SIG-M5 treated with dmso at 0.1 percent for 504 hours (cell line): Measurements from ENCODE around the gene AMBRA1.

Source experiments
- DNase-seq: peaks from one replicate; lab custom pipeline; 2025; ENCODE audit not compliant: unreplicated experiment; lab: John Stamatoyannopoulos, UW

Gene AMBRA1

GRCh38 chr11:46514370-46514769 lies 79.5 kb downstream of the AMBRA1 start:
- DNase-seq = no peak

DNA sequence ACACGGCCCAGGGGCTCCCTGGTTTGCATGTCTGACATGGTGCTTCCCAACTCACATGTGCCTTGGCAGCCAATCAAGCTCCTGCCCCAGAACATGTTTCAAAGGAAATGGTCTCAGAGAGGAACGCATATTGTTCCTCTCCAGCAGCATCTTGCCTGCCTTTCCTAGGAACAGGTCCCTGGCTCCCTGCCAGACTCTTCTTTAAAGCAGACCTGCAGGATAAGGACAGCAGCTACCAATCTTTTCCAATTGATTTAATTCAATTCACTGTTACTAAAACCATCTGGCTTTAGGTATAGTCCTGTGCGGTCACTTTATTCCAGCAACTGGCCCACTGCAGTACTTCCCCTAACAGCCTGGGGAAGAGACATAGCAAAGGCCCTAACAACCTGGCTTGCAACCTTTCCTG lies 79.9 kb downstream of the AMBRA1 start:
- DNase-seq = no peak

- DNase-seq = no peak
Observed at GRCh38 chr11:46512261-46512881, 81.5 kb downstream of the AMBRA1 start.

DNA sequence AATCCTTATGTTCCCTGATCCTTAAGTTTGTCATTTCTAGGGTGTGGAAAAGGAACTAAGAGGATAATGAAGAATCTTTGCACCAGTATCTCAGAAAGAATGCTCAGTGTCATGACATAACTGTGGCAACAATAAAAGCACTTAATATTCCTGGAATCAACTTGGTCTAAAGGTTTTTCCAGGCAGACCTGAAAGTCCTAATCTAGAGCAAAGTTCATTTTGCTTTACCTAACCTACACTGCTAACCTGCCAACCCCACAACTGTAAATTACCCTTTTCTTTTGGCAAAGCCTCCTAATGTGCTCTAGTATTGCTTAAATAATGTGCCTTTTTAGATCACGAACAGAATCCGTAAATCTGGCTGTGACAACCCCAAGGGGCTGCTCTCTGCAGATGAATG lies 82.5 kb downstream of the AMBRA1 start:
- no peak for DNase-seq

- DNase-seq = no peak
Observed at GRCh38 chr11:46508360-46508759, 85.5 kb downstream of the AMBRA1 start.

DNA sequence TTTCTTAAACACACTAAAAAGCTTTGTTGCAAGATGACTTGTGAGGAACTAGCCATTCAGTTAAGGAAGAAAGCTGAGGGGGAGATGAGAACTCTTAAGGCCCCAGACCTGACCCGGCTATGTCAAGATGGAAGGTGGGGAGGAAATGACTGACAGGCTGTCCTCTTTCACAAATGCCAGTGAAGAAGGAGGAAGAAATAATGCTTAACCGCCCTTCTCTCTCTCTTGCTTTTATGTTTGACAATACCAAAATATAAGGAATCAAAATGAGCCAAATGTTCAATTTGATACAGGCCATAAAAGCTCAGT lies 87.4 kb downstream of the AMBRA1 start:
- no peak for DNase-seq

DNA sequence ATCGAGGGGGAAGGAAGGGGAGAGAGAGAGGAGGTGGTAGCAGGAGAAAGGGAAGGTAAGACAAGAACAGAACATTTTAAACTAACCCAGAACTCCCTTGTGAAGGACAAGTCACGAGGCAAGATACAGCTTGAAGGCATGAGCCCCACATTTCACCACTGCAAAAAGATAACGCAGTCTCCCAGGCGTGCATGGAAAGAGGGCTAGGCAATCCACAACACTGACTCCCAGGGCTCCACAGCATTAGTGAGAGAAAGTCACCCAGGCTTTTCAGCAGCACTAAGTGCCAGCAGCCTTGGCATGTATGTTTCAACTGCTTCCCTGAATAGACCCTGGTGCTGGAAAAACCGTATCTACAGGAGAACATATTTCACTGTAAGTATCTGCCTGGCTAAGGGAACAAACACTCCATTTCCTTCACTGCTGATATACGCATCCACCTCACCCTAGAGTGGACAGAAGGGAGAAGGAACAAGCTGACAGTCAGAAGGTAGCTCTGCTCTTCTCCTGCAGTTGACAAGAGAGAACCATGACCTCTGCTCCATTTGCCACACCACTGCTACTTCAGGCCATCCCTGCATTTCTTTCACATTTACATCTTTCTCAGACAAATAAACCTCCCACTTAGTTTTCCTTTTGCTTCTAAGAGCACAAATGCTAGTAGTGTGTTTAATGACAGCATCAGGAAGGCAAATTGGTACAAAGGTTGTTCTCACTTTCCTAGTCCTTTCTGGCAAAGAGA lies 87.9 kb downstream of the AMBRA1 start:
- no peak for DNase-seq

GRCh38 chr11:46504817-46505613 lies 88.8 kb downstream of the AMBRA1 start:
- DNase-seq = no peak

DNA sequence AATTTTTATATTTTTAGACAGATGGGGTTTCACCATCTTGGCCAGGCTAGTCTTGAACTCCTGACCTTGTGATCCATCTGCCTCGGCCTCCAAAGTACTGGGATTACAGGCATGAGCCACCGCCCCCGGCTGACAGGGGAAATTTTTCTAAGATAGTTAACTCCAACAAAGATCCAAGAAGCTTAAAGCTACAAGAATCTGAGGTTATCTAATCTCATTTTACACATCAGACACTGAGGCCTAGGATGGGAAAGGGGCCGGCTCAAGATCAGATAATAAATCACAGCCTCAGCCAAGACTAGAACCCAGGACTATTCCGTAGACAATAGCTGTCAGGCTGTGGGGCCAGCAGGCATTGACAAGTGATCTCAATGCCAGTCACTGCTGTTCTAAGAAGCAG lies 94.0 kb downstream of the AMBRA1 start:
- DNase-seq = no peak

DNA sequence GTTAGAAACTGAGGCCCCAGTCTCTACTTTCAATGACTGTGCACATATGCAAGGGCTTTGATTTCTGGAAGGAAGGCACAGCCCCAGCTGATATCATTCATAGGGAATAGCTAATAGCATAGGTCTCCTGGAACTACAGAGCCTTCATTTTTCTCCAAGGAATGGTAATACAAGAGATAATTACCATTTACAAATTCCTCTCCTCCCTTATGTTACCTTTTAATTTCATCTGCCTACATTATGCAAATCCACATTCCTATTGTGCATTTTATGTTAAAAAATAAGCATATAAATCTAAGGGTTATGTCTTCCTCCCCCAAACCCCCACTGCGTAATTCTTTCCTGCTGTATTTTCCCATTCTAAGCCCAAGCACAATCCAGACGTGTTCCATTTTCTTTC lies 94.9 kb downstream of the AMBRA1 start:
- DNase-seq = no peak

DNA sequence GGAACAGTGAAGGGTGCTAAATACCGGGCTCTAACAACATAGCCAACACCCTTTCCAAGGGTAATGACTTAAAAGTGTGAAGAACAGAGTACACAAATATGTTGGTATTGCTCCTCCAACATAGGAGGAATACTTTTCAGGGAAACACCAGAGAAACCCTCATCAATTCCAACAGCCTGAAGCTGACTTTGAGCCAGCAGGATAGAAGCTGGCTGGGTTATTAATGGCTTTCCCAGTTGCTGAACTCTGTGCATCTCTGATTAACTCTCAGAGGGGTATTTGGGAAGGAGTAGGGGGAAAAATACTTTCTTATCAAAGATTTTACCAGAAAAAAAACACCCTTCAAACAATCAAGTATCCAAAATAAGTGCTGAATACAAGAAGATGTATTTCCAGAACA lies 95.6 kb downstream of the AMBRA1 start:
- DNase-seq = no peak

- DNase-seq = no peak
Observed at GRCh38 chr11:46497498-46497897, 96.3 kb downstream of the AMBRA1 start.

DNA sequence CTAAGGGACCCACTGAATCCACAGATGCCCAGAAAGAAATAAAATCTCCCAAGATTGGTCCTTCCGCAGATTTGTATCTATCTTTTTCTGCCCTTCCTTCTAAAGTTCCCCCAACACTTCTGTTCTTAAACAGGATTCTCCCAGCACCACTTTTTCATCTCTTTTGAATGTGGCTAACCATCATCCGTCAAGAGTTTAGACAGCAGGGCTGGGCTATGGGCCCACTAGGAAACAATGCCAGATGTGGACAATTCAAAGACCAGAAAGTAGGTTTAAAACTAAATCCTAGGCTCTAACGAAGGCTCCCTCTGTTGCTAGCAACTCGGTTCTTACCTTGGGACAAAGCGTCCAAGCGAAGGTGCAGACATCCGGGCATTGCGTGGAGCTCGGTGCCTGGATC lies 100.0 kb downstream of the AMBRA1 start:
- DNase-seq = no peak

DNA sequence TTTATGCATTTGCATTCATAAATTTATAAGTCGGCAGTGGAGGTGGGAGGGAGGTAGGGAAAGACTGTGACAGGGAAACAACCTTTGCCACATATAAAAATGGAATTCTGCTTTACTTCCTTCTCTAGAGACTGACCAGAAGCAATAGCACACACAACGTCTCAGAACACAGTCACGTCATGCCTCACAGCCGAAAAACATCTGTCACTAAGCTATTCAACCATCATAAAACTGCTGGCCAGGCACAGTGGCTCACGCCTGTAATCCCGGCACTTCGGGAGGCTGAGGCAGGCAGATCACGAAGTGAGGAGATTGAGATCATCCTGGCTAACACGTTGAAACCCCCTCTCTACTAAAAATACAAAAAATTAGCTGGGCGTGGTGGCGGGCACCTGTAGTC lies 101.3 kb downstream of the AMBRA1 start:
- DNase-seq = no peak

GRCh38 chr11:46491661-46492330 lies 102.0 kb downstream of the AMBRA1 start:
- no peak for DNase-seq

DNA sequence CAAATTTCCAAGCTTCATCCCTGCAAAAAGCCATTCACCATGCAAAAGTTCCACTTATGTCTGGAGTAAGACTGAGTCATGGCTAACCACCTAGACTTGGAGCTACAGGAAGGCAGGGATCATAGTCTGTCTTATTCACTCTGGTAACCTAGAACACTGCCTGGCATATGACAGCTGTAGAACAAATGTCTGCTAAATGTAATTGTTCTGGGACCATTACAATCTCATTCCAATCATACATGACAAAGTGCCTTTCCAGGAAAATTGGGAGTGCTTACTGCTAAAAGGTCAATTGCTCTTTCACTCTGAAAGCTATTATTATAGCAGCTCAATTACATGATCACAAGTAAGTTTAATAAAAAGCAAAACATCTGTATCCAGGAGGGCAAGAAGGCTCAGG lies 103.2 kb downstream of the AMBRA1 start:
- DNase-seq = no peak

DNA sequence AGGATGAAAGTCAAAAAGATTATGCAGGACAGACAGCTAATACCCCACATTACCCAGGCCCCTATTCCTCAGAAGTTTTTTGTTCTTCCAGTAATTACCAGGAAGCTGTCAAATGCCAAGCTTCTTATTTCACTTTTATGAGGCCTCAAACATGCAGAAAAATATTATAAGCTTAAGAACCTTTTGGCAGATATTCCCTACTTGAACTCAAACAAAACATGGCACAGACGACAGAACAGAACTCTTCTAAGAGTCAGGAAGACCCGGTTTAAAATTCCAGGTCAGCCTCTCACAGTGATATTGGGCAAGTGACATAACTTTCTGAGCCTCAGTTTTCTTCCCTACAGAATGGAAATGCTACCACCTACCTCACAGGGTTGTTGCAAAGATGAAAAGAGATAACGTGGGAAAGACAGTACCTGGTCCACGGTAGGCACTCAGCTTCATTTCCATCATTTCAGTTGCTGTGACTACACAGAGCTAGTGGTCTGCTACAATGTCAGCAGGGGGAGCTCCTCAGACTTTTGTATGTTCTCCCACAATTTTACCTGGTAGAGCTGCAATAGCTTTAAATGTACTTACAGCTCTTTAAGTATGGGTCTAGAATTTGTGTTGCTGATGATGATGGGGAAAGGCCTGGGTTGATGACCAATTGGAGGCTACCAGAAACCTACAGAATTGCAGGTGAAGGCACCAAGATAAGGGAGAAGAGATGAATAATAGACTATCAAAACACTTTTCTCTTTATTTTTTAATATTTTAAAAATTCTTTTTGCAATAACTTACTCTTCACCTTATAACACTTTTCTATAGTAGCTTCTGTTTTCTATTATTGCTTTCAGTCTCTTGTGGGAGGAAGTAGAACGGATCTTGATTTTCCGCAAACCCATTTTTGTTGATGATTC lies 103.9 kb downstream of the AMBRA1 start:
- DNase-seq = peak; percentile 69

GRCh38 chr11:46485856-46486443 lies 107.9 kb downstream of the AMBRA1 start:
- no peak for DNase-seq

GRCh38 chr11:46484101-46484500 lies 109.7 kb downstream of the AMBRA1 start:
- DNase-seq = no peak

GRCh38 chr11:46480909-46481308 lies 112.9 kb downstream of the AMBRA1 start:
- no peak for DNase-seq
